ENCODE results near the gene BNIP5.

BNIP5 gene

GRCh38 chr6:36376183-36376582 lies 39.5 kb upstream of the BNIP5 start:
- ATAC-seq = no peak
- TF ChIP-seq ZC3H10 (CRISPR knock-in tag; IDR thresholded peaks at IDR 0.05) = no peak
- TF ChIP-seq, protein P1, sequence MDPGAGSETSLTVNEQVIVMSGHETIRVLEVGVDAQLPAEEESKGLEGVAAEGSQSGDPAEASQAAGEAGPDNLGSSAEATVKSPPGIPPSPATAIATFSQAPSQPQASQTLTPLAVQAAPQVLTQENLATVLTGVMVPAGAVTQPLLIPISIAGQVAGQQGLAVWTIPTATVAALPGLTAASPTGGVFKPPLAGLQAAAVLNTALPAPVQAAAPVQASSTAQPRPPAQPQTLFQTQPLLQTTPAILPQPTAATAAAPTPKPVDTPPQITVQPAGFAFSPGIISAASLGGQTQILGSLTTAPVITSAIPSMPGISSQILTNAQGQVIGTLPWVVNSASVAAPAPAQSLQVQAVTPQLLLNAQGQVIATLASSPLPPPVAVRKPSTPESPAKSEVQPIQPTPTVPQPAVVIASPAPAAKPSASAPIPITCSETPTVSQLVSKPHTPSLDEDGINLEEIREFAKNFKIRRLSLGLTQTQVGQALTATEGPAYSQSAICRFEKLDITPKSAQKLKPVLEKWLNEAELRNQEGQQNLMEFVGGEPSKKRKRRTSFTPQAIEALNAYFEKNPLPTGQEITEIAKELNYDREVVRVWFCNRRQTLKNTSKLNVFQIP (CRISPR knock-in tag; IDR thresholded peaks at IDR 0.05; ENCODE audit: borderline replicate concordance, low read depth) = no peak
- no peak for TF ChIP-seq ZNF8 (CRISPR knock-in tag; IDR thresholded peaks at IDR 0.05)

DNA sequence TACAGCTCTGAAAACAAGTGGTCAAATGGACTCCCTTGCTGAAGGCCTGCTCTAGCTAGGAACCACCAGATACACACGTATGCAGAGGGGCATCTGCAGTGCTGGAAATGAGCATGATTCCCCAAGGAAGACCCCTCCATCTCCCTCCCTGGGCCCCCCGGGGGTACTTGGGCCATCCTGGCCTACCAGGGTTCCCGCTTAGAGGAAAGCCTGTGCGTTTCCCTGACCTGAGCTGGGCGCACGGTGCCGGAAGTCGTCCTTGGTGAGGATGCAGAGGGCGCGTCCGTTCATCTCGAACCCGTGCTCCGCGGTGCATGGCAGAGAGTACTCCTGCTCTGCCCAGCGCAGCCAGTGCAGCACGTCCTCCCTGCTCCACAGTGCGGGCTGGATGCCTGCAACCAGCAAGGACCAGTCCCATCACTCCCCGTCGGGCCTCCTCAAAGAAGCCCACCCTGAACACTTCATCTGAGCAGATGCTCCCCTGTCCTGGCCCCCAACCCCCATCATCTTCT lies 39.0 kb upstream of the BNIP5 start:
- no peak for ATAC-seq
- TF ChIP-seq ARNTL (CRISPR knock-in tag; IDR thresholded peaks at IDR 0.05; ENCODE audit: borderline replicate concordance, low read depth) = no peak
- TF ChIP-seq TSHZ2 (CRISPR knock-in tag; IDR thresholded peaks at IDR 0.05) = no peak
- no peak for TF ChIP-seq ZNF8 (CRISPR knock-in tag; IDR thresholded peaks at IDR 0.05)
- no peak for TF ChIP-seq CREB5 (CRISPR knock-in tag; IDR thresholded peaks at IDR 0.05; ENCODE audit: low read depth)
- no peak for TF ChIP-seq CSRNP3 (CRISPR knock-in tag; IDR thresholded peaks at IDR 0.05)
- TF ChIP-seq TOX (CRISPR knock-in tag; IDR thresholded peaks at IDR 0.05; ENCODE audit: borderline replicate concordance) = no peak
- TF ChIP-seq GLIS3 (CRISPR knock-in tag; IDR thresholded peaks at IDR 0.05) = no peak
- TF ChIP-seq ESRRG (CRISPR knock-in tag; IDR thresholded peaks at IDR 0.05) = no peak
- TF ChIP-seq RARB (CRISPR knock-in tag; IDR thresholded peaks at IDR 0.05) = no peak
- no peak for TF ChIP-seq BACH2 (CRISPR knock-in tag; IDR thresholded peaks at IDR 0.05; ENCODE audit: borderline replicate concordance)
- TF ChIP-seq PPARA (CRISPR knock-in tag; IDR thresholded peaks at IDR 0.05; ENCODE audit: borderline replicate concordance) = no peak
- no peak for TF ChIP-seq ISL1 (CRISPR knock-in tag; IDR thresholded peaks at IDR 0.05)

DNA sequence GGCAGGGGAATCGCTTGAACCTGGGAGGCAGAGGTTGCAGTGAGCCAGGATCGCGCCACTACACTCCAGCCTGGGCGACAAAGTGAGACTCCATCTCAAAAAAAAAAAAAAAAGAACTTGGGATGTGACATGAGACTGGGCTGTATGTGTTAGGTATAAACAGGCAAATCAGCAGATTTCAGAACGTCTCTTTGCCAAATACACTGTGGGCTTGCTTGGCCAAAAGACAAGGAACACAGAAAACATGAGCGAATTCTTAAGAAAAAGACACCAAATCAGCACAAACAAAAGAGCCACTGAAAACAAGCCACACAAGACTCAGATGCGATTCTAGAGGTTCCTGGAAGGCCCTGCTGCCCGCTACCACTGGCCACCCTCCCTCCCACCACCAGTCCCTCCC lies 38.3 kb upstream of the BNIP5 start:
- TF ChIP-seq OSR1 (CRISPR knock-in tag; IDR thresholded peaks at IDR 0.05) = no peak
- TF ChIP-seq ZNF70 (CRISPR knock-in tag; IDR thresholded peaks at IDR 0.05) = no peak
- no peak for TF ChIP-seq ZFP3 (CRISPR knock-in tag; IDR thresholded peaks at IDR 0.05)
- no peak for TF ChIP-seq BACH2 (CRISPR knock-in tag; IDR thresholded peaks at IDR 0.05; ENCODE audit: borderline replicate concordance)
- no peak for TF ChIP-seq CREB5 (CRISPR knock-in tag; IDR thresholded peaks at IDR 0.05; ENCODE audit: low read depth)
- no peak for TF ChIP-seq TCF4 (CRISPR knock-in tag; IDR thresholded peaks at IDR 0.05; ENCODE audit: borderline replicate concordance)
- TF ChIP-seq ZC3H10 (CRISPR knock-in tag; IDR thresholded peaks at IDR 0.05) = no peak
- TF ChIP-seq ZFP30 (CRISPR knock-in tag; IDR thresholded peaks at IDR 0.05) = no peak
- no peak for TF ChIP-seq ZNF8 (CRISPR knock-in tag; IDR thresholded peaks at IDR 0.05)
- TF ChIP-seq GLIS3 (CRISPR knock-in tag; IDR thresholded peaks at IDR 0.05) = no peak
- TF ChIP-seq, protein P1 (CRISPR knock-in tag; IDR thresholded peaks at IDR 0.05; ENCODE audit: borderline replicate concordance, low read depth) = no peak
- TF ChIP-seq SNAI2 (CRISPR knock-in tag; IDR thresholded peaks at IDR 0.05) = no peak
- no peak for TF ChIP-seq RARB (CRISPR knock-in tag; IDR thresholded peaks at IDR 0.05)
- no peak for TF ChIP-seq ESRRG (CRISPR knock-in tag; IDR thresholded peaks at IDR 0.05)
- TF ChIP-seq, protein P2, sequence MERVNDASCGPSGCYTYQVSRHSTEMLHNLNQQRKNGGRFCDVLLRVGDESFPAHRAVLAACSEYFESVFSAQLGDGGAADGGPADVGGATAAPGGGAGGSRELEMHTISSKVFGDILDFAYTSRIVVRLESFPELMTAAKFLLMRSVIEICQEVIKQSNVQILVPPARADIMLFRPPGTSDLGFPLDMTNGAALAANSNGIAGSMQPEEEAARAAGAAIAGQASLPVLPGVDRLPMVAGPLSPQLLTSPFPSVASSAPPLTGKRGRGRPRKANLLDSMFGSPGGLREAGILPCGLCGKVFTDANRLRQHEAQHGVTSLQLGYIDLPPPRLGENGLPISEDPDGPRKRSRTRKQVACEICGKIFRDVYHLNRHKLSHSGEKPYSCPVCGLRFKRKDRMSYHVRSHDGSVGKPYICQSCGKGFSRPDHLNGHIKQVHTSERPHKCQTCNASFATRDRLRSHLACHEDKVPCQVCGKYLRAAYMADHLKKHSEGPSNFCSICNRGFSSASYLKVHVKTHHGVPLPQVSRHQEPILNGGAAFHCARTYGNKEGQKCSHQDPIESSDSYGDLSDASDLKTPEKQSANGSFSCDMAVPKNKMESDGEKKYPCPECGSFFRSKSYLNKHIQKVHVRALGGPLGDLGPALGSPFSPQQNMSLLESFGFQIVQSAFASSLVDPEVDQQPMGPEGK (CRISPR knock-in tag; IDR thresholded peaks at IDR 0.05; ENCODE audit: borderline replicate concordance) = no peak
- no peak for TF ChIP-seq ZNF565 (CRISPR knock-in tag; conservative IDR thresholded peaks at IDR 0.05; ENCODE audit: low read depth)
- TF ChIP-seq CSDC2 (CRISPR knock-in tag; IDR thresholded peaks at IDR 0.05) = no peak
- no peak for TF ChIP-seq CSRNP3 (CRISPR knock-in tag; IDR thresholded peaks at IDR 0.05)
- TF ChIP-seq TOX (CRISPR knock-in tag; IDR thresholded peaks at IDR 0.05; ENCODE audit: borderline replicate concordance) = no peak
- TF ChIP-seq ARNTL (CRISPR knock-in tag; IDR thresholded peaks at IDR 0.05; ENCODE audit: borderline replicate concordance, low read depth) = no peak
- no peak for ATAC-seq
